H1 (cell line): ENCODE results near the gene NHP2. TPM values are rescaled to one million over a fixed set of nuclear protein-coding genes. Genes with fewer than 3 reads are reported as not detected.

ENCODE experiments used
- CBX5 ChIP-seq: fragments of 300-800, 300-1000 bp; sonication (generic); IDR thresholded peaks from 2 replicates; pipeline ENCODE4 v1.7.1; 2016; ENCODE audit warnings: antibody characterized with exemption, low read length, low read depth
- CHD2 ChIP-seq: IDR thresholded peaks from 2 replicates; pipeline ENCODE4 v1.6.1; 2012; ENCODE audit warnings: low read length, improper control_type of control experiment
- CHD7 ChIP-seq: fragments of 300-600 bp; sonication (generic); IDR thresholded peaks from 2 replicates; pipeline ENCODE4 v1.7.1; 2012; ENCODE audit warnings: low read length, moderate library complexity, mild to moderate bottlenecking, inconsistent platforms; ENCODE audit not compliant: insufficient replicate concordance
- EZH2 ChIP-seq: fragments of 200-600 bp; sonication (generic); IDR thresholded peaks from 2 replicates; pipeline ENCODE4 v1.7.1; 2012; ENCODE audit warnings: low read depth, mild to moderate bottlenecking, moderate library complexity, low read length, inconsistent platforms; ENCODE audit not compliant: severe bottlenecking
- GABPA ChIP-seq: IDR thresholded peaks from 2 replicates; pipeline ENCODE4 v1.6.1; 2011; ENCODE audit warnings: mild to moderate bottlenecking, low read length, moderate library complexity, borderline replicate concordance; ENCODE audit not compliant: insufficient read depth
- HDAC2 ChIP-seq, 2 experiments: fragments of 300-600 bp in 1 of 2; sonication (generic) in 1 of 2; IDR thresholded peaks; 2 replicates each; pipeline ENCODE4 v1.6.1; 2011 to 2012; ENCODE audit warnings: low read depth in 2 of 2, low read length in 2 of 2, mild to moderate bottlenecking in 2 of 2, moderate library complexity in 2 of 2, borderline replicate concordance in 1 of 2, inconsistent platforms in 1 of 2
- POLR2A ChIP-seq, 2 experiments: IDR thresholded peaks; 1 replicate in 1 of 2; 2 replicates in 1 of 2; pipeline ENCODE4 v1.6.1; 2011; ENCODE audit warnings: low read depth in 2 of 2, low read length in 2 of 2, mild to moderate bottlenecking in 2 of 2; ENCODE audit errors: control extremely low read depth in 1 of 2
- SRF ChIP-seq: IDR thresholded peaks from 2 replicates; pipeline ENCODE4 v1.6.1; 2011; ENCODE audit warnings: mild to moderate bottlenecking, low read depth, low read length, moderate library complexity
- TAF7 ChIP-seq: optimal IDR thresholded peaks from 2 replicates; pipeline ENCODE3; 2011; ENCODE audit warnings: low read depth, mild to moderate bottlenecking, inconsistent platforms, low read length, moderate library complexity, borderline replicate concordance
- polyA plus RNA-seq, 7 experiments: library from polyadenylated mRNA; depleted of rRNA in 3 of 7; stranded (reverse) in 5 of 7; unstranded in 2 of 7; fragments of >200 nt in 5 of 7; fragments of 200-250 nt in 2 of 7; gene quantifications; 1 replicate in 5 of 7; 2 replicates in 1 of 7; 4 replicates in 1 of 7; pipeline versions ENCODE4 v1.2.1 to v1.2.3, GENCODE V29; 2011 to 2013; ENCODE audit warnings: missing spikeins in 2 of 7, mixed read lengths in 2 of 7
- total RNA-seq: library from RNA; stranded (reverse); fragmentation: NEBNext Ultra II Directional; extraction: Animal tissue kit (Norgen Biotek cat#: 25700); gene quantifications from 2 replicates; pipeline ENCODE4 v1.2.1, GENCODE V29; 2021
- TF ChIP-seq, protein P1 (sequence below): IDR thresholded peaks from 2 replicates; pipeline ENCODE4 v1.6.1; 2011; ENCODE audit warnings: low read length, improper control_type of control experiment

NHP2 gene
- total and polyA plus RNA-seq, 2 of the 8 experiments (the other 6 are each of a cell fraction or from before 2014, with no cell fraction given): 241 to 263 TPM

DNA sequence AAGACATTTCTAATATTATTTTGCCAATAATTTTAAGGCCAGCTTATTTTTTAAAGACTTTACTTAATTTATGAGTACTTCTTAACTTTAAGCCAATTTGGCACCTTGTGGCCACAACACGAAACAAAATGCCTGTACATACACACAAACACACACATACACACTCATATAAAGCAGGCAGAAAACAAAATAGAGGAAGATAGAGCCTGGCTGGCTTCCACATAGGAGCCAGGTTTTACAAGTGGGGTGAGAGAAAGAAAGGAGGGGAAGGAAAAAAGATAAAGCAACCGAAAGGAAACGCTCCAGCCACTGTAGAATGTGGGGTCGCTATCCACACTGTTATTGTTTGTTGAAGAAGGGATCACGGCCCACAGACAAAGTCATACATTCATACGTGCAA lies 23.1 kb upstream of the NHP2 start (continued):
- TF ChIP-seq CHD7: no peak
- no peak for TF ChIP-seq CBX5
- no peak for TF ChIP-seq HDAC2 (IDR thresholded peaks at IDR 0.05; ENCODE audit: borderline replicate concordance in 1 of 2, low read depth in 2 of 2, low read length in 2 of 2)
- TF ChIP-seq, protein P1, sequence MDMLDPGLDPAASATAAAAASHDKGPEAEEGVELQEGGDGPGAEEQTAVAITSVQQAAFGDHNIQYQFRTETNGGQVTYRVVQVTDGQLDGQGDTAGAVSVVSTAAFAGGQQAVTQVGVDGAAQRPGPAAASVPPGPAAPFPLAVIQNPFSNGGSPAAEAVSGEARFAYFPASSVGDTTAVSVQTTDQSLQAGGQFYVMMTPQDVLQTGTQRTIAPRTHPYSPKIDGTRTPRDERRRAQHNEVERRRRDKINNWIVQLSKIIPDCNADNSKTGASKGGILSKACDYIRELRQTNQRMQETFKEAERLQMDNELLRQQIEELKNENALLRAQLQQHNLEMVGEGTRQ: no peak
- no peak for TF ChIP-seq POLR2A (IDR thresholded peaks at IDR 0.05; ENCODE audit: control extremely low read depth in 1 of 2, low read depth in 2 of 2, low read length in 2 of 2)
- TF ChIP-seq SRF: no peak
- no peak for TF ChIP-seq CHD2
- no peak for TF ChIP-seq TAF7
- TF ChIP-seq EZH2: no peak
- TF ChIP-seq GABPA: no peak
